Measurements from ENCODE around the gene WDR7. TPM values are rescaled to one million over a fixed set of nuclear protein-coding genes. Genes with fewer than 3 reads are reported as not detected.

The WDR7 gene
- total RNA-seq, 4 donors from 2014 or later: 10.3 to 17.2 (median 16.3) TPM

GRCh38 chr18:57083485-57083884 is 432.3 kb downstream of the WDR7 start:
- DNase-seq (ENCODE audit: low spot score in 2 of 2): no peak
- WGBS, 2 donors: 91 to 96% methylated on average over 2 of the region's 2 CpGs
- no peak for TF ChIP-seq CTCF (IDR thresholded peaks at IDR 0.05)
- TF ChIP-seq POLR2A (IDR thresholded peaks at IDR 0.05): no peak
- intact Hi-C loops (cut with DNase I; ENCODE audit: low total_unique reads): no loop called here
- no peak overlapping the region for H3K4me3 ChIP-seq (ENCODE audit: low read depth, poor library complexity, severe bottlenecking)

GRCh38 chr18:57084331-57085271 is 433.4 kb downstream of the WDR7 start:
- H3K4me3 ChIP-seq (ENCODE audit: low read depth, poor library complexity, severe bottlenecking): no peak overlapping the region
- no peak for DNase-seq (ENCODE audit: low spot score in 2 of 2)
- TF ChIP-seq POLR2A (IDR thresholded peaks at IDR 0.05) (no peak), CTCF (IDR thresholded peaks at IDR 0.05) (no peak)
- intact Hi-C loops (cut with DNase I; ENCODE audit: low total_unique reads): no loop called here
- WGBS, 2 donors: 61 to 67% methylated on average over 11 of the region's 11 CpGs

GRCh38 chr18:57085371-57085770 is 434.2 kb downstream of the WDR7 start:
- intact Hi-C loops (cut with DNase I; ENCODE audit: low total_unique reads): no loop called here
- 63 to 69% methylated on average over 7 of the region's 7 CpGs for WGBS, 2 donors
- no peak for DNase-seq (ENCODE audit: low spot score in 2 of 2)
- no peak overlapping the region for H3K4me3 ChIP-seq (ENCODE audit: low read depth, poor library complexity, severe bottlenecking)
- TF ChIP-seq POLR2A (IDR thresholded peaks at IDR 0.05) (no peak), CTCF (IDR thresholded peaks at IDR 0.05) (no peak)

GRCh38 chr18:57086163-57086562 is 435.0 kb downstream of the WDR7 start:
- intact Hi-C loops (cut with DNase I; ENCODE audit: low total_unique reads): no loop called here
- TF ChIP-seq POLR2A (IDR thresholded peaks at IDR 0.05): no peak
- TF ChIP-seq CTCF (IDR thresholded peaks at IDR 0.05): no peak
- DNase-seq (ENCODE audit: low spot score in 2 of 2): no peak
- no peak overlapping the region for H3K4me3 ChIP-seq (ENCODE audit: low read depth, poor library complexity, severe bottlenecking)
- WGBS, 2 donors: 88 to 100% methylated on average over 1 of the region's 1 CpG

Other genes with a start within 250 kb of the WDR7 start
- gene TXNL1, start 12.8 kb upstream of the WDR7 start, total RNA-seq: 10 to 100 TPM; 36.8 to 45.9 (median 42.5) TPM